HEK293T (cell line): ENCODE measurements around the gene CNOT6.

Experiments used
- BHLHE40 ChIP-seq: fragments of 450-650 bp; IDR thresholded peaks from 2 replicates; pipeline ENCODE4 v1.6.1; 2016; ENCODE audit warnings: mild to moderate bottlenecking, moderate library complexity, borderline replicate concordance
- ELF4 ChIP-seq: fragments of 450-650 bp; IDR thresholded peaks from 2 replicates; pipeline ENCODE4 v1.6.1; 2017; ENCODE audit warnings: antibody characterized with exemption
- FOXA1 ChIP-seq: fragments of 450-650 bp; IDR thresholded peaks from 2 replicates; pipeline ENCODE4 v1.6.1; 2016; ENCODE audit warnings: mild to moderate bottlenecking
- HDGF ChIP-seq: fragments of 450-650 bp; IDR thresholded peaks from 2 replicates; pipeline ENCODE4 v1.6.1; 2017; ENCODE audit warnings: antibody characterized with exemption, borderline replicate concordance
- LEF1 ChIP-seq: fragments of 450-650 bp; IDR thresholded peaks from 2 replicates; pipeline ENCODE4 v1.6.1; 2017; ENCODE audit warnings: mild to moderate bottlenecking, borderline replicate concordance
- NFRKB ChIP-seq: fragments of 450-650 bp; IDR thresholded peaks from 2 replicates; pipeline ENCODE4 v1.6.1; 2016; ENCODE audit warnings: mild to moderate bottlenecking, moderate library complexity
- SP1 ChIP-seq: fragments of 450-650 bp; IDR thresholded peaks from 2 replicates; pipeline ENCODE4 v1.6.1; 2017
- SUZ12 ChIP-seq: fragments of 450-650 bp; IDR thresholded peaks from 2 replicates; pipeline ENCODE4 v1.6.1; 2016; ENCODE audit warnings: mild to moderate bottlenecking
- ZNF384 ChIP-seq: fragments of 450-650 bp; IDR thresholded peaks from 2 replicates; pipeline ENCODE4 v1.6.1; 2016

GRCh38 chr5:180599590-180599914 lies 105.4 kb downstream of the CNOT6 start:
- no peak for TF ChIP-seq SUZ12
- TF ChIP-seq NFRKB = no peak
- no peak for TF ChIP-seq LEF1
- no peak for TF ChIP-seq ZNF384
- no peak for TF ChIP-seq SP1
- no peak for TF ChIP-seq HDGF
- TF ChIP-seq BHLHE40 = no peak
- TF ChIP-seq FOXA1 = no peak
- TF ChIP-seq ELF4 = no peak
